Stimulated activated CD4-positive, alpha-beta T cell treated with anti-CD3 and anti-CD28 coated beads, TNF-alpha, amount 100 ng/mL, for 1 hour (primary cell): ENCODE measurements around the gene RARG.

ENCODE experiments used
- DNase-seq, 3 donors: peaks; one replicate each; pipeline ENCODE4 v3.0.0-alpha.2; 2020; ENCODE audit warnings: low read depth in 3 of 3, low spot score in 1 of 3

The RARG gene

GRCh38 chr12:53245286-53245685, 13.3 kb upstream of the RARG start:
- no peak for DNase-seq

- DNase-seq = no peak
Measured at GRCh38 chr12:53244337-53244736, 12.3 kb upstream of the RARG start.

GRCh38 chr12:53241623-53242412, 9.8 kb upstream of the RARG start:
- no peak for DNase-seq

- no peak for DNase-seq
Measured at GRCh38 chr12:53239643-53240258, 7.7 kb upstream of the RARG start.

GRCh38 chr12:53236443-53237111, 4.6 kb upstream of the RARG start:
- DNase-seq = peak in 1 of 3 donors; percentile 57

GRCh38 chr12:53235742-53236442, 3.9 kb upstream of the RARG start:
- DNase-seq = no peak

GRCh38 chr12:53235164-53235563, 3.2 kb upstream of the RARG start:
- DNase-seq = no peak

- DNase-seq = no peak
Measured at GRCh38 chr12:53234271-53234914, 2.4 kb upstream of the RARG start.

- no peak for DNase-seq
Measured at GRCh38 chr12:53233671-53234121, 1.7 kb upstream of the RARG start.

- DNase-seq = no peak
Measured at GRCh38 chr12:53232646-53233461, 845 bp upstream of the RARG start.

GRCh38 chr12:53231671-53231920, 413 bp downstream of the RARG start:
- no peak for DNase-seq

GRCh38 chr12:53230108-53230845, 1.7 kb downstream of the RARG start:
- no peak for DNase-seq

- no peak for DNase-seq
Measured at GRCh38 chr12:53229454-53229853, 2.6 kb downstream of the RARG start.

GRCh38 chr12:53227836-53228235, 4.2 kb downstream of the RARG start:
- no peak for DNase-seq

- no peak for DNase-seq
Measured at GRCh38 chr12:53227341-53227740, 4.7 kb downstream of the RARG start.

- no peak for DNase-seq
Measured at GRCh38 chr12:53226815-53227214, 5.2 kb downstream of the RARG start.

GRCh38 chr12:53225635-53226424, 6.2 kb downstream of the RARG start:
- no peak for DNase-seq

GRCh38 chr12:53224897-53225634, 6.9 kb downstream of the RARG start:
- DNase-seq = no peak
